HG03342 (cell line): Measurements from ENCODE around the gene KCNJ13.
"Not testable (repeated sequence)": the region's sequence is repeated elsewhere in the genome, so short reads cannot be mapped to it uniquely, and the experiment has no call there.

Experiments
- ATAC-seq: cut with Tn5 transposase; IDR thresholded peaks from one replicate; pipeline ENCODE4 v1.9.1; 2021; ENCODE audit warnings: mild to moderate bottlenecking, moderate library complexity; ENCODE audit not compliant: unreplicated experiment

Gene KCNJ13

DNA sequence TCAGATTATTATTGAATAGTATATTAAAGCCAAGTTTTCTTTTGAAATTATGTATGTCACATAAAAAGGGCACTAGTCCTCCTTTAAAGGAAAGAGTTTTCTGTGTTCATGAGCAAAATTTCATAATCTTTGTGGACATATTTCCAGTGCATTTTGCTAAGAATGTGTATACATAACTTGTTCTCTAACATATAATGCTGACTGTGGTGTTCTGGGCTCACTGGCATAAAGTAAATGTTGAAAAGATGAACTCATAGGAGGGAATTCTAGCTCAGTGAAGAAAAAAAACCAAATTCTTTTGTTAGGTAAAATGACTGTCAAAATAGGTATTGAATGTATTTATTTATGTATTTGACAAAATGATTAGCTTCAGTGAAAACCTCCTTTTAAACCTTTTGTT is 6.2 kb downstream of the KCNJ13 start:
- no peak for ATAC-seq

DNA sequence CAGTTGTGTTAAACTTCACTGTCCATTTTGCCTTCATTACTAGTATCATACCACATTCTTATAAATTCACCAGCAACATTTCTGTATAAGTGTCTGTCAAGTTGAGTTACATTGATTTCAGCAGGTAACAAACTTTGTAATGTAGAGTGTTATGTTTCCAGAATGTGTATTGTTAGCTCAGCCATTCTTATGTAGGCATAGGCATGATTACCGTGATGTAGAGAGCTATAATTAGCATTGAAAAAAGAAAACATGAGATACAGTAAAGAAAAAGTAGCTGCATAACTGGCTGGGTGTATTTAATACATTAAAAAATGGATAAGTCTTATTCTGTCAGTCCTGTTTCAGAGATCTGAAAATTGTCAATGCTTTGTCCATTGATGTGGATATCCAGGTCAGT is 8.5 kb downstream of the KCNJ13 start:
- no peak for ATAC-seq

DNA sequence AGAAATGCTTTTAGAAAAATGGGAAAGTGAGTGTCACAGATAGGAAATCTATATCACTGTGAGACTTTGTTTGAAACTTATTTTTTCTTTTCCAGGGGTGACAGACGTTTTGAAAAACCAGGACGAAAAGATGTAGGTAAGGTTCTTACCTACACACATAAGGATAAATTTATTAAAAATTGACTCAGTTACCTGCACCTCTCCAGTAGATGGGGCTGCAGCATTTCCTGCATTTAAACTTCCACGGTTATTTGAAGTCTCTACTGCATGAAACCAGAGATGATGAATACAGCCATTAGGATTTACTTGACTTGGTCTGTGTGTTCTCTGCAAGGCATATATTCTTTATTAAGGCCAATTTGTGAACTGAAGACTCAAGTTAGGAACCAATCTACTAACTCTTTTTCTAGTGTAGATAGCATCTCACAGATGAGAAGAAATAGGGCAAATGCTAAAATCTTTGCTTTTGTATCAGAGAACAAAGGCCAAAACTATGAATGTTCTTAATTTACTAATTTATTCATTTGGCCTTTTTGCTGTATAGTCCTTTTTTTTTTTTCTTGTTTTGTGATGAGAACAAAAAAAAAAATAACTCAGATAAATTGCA is 15.0 kb downstream of the KCNJ13 start:
- ATAC-seq: no peak

DNA sequence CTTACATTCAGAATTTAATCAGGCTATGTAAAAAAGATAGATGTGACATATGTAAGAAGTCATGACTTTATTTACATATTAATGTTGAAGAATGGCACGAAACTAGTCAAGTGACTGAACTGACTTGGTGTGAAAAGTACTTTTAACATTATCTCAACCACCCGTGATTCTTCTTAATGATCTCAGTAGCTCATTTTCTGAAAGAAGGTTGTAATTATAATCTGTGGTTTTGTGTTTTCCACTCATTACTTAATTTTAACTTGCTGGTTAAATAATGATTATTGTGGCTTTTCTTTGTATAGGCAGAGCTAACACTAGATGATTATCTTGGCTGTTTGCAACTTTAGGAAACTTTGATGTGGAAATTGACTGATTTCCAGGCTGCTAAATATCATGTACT is 18.5 kb downstream of the KCNJ13 start:
- no peak for ATAC-seq

DNA sequence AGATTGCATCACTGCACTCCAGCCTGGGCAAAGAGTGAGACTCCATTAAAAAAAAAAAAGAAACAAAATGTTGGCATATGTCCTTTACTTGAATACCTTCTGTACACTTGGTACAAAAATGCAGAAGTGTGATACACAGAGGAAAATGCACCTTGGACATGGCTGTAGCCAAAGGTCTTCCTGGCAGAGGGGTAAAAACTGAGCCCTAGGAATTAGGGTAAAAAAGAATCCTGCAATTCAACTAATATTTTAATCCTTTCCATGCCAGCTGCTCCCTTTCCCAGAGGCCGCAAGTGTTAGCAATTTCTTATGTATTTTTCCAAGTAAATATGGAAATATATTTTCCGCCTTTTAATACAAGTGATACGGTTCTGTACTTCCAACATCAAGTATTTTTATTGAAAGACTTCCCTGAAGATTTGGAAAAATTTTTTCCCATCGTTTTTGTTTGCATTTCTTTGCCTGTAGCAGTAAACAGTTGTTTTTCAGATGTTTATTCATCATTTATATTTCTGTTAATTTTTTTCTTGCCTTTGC is 26.2 kb downstream of the KCNJ13 start:
- ATAC-seq: no peak

DNA sequence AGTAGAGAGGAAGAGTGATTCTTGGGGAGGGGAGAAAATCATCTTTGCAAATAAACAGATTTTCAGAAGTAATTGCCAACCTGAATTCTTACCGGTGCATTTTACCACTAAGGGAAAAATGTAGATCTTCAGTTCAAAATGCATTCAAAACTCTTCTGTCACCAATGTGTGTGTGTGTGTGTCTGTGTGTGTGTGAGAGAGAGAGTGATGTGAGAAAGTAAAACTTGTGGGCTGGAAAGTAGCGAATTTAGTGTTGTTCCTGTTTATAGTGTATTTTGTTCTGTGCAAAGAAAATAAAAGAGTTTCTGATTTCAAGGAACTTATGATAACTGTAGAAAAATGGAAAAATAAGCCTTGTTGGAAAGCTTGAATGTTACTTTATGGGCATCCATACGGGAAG is 27.0 kb downstream of the KCNJ13 start:
- no peak for ATAC-seq

DNA sequence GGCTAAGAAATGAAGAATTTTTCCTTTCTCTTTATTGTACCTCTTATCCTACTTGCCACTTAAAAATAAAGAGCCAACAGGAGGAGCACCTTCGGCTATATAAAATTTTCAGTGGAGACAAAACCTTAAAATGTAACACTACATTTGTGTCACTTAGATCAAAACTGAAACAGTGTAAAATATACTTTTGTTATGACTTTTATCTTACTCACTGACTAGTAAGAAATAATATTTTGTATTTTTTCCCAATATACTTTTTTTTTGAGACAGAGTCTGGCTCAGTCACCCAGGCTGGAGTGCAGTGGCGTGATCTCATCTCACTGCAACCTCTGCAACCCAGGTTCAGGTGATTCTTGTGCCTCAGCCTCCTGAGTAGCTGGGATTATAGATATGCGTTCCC is 28.3 kb downstream of the KCNJ13 start:
- ATAC-seq: no peak

DNA sequence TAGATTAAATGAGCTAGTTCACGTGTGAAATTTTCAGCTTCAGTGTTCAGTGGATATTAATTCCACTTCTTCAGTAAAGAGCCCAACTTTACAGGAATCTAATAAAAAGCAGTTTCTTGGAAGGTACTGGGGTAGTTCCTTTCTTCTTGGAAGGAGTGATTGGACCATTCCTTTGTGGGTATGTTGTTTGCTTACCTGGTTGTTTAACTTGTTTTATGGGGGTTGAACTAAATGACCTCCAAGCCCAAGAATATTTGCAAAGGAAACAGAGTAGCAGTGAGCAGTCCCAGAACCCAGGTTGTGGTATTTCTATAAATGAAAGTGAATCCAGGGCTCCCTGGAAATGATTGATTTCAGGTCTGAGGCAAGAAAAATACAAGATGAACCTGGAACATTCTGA is 31.4 kb downstream of the KCNJ13 start:
- no peak for ATAC-seq

DNA sequence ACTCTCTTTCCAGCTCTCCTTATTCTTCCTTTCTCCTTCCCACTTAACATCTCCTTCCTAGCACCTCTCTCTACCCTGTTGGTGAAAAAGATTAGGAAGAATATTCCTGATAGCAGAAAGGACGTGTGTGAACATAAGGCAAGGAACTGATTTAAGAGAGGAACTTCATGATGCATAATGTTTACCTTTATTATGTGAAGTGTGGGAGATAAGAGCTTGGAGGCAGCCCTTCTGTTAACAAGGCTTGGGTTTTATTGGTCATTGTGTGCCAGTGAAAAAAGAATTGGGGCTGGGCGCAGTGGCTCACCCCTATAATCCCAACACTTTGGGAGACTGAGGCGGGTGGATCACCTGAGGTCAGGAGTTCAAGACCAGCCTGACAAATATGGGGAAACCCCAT is 34.4 kb downstream of the KCNJ13 start:
- ATAC-seq: no peak

DNA sequence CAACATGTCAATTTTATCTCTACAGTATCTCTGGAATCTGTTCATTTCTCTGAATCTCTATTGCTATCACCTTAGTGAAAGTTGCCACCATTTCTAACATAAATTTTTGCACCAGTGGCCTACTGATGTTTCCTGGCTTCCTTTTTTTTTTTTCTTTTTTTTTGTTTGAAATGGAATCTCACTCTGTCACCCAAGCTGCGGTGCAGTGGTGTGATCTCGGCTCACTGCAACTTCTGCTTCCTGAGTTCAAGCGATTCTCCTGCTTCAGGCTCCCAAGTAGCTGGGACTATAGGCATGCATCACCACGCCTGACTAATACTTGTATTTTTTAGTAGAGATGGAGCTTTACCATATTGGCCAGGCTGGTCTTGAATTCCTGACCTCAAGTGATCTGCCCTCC is 35.1 kb downstream of the KCNJ13 start:
- ATAC-seq: no peak

DNA sequence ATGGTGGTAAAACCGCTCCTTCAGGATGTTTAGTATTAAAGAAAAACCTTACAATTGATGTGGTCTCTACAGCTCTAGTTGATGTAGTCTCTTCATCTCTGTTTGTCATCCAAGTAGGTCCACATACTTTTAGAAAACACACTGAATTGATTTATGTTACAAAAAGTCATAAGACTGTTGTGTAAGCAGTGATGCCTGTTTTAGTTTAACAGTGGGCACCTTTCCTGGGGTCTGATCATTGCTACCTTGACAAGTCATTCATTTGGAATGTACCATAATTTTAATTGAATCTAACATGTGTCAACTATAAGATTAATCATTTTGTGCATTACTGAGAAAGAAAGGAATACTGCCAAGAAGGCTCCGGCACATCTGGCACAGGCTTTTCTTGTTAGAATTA is 44.9 kb downstream of the KCNJ13 start:
- no peak for ATAC-seq

DNA sequence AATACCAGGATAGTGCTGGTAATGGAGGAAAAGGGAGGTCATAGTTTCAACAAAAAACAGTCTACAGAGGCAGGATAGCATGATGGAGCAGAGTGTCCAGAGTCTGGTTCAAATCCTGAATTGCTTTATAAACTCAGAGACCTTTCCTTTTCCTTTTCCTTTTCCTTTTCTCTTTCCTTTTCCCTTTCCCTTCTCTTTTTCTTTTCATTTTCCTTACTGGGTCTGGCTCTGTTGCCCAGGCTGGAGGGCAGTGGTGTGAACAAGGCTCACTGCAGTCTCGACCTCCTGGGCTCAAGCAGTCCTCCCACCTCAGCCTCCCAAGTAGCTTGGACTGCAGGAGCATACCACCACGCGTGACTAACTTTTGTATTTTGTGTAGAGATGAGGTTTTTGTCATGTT is 47.6 kb downstream of the KCNJ13 start:
- no peak for ATAC-seq

DNA sequence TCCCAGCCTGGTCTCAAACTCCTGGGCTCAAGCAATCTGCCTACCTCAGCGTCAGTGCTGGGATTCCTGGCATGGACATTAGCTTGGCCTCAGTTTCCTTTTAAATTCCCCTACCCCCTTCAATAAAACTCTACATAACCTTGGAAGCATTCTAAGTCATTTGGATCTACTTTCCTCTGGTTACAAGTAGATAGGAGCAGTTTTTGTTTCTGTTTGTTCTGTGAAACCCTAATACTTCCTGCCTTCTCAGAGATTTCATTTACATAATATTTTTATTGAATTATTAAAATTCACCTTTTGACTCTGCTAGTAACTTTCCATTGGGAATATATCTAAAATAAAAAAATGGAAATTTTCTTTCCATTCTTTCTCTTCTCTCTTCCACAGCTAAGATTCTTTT is 53.3 kb downstream of the KCNJ13 start:
- no peak for ATAC-seq

DNA sequence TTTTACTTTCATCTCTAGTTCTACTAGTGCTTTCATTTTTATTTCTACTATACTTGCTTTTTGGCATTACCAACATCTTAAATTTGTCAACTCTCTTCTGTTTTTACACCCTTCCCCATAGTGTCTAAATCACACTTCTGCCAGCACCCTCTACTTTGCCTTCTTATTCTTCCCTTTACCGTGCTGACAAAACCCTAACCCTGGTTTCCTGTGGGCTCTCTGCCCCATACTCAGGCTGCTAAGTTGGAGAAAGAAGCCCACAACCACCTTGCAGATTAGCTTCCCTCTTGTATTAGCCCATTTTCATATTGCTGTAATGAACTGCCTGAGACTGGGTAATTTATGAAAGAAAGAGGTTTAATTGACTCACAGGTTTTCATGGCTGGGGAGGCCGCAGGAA is 54.5 kb downstream of the KCNJ13 start:
- no peak for ATAC-seq

DNA sequence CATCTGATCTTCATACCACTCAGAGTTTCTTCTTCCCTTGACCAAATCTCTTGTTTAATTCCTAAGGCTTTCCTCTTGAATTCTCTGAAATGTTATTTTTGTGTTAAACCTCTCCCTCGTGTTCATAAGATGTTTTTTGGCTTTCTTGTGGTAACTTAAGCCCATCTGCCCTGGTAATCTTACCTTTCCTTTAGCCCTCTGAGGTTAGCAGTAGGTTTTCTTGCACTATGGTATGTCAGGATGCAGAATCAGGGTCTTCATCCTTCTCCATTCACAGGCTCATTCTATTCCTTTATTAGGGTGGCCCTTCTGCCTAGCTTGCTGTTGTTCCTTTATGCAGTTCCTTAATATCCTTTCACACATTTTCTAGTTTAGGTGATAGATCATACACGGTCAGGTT is 55.1 kb downstream of the KCNJ13 start:
- ATAC-seq: no peak

DNA sequence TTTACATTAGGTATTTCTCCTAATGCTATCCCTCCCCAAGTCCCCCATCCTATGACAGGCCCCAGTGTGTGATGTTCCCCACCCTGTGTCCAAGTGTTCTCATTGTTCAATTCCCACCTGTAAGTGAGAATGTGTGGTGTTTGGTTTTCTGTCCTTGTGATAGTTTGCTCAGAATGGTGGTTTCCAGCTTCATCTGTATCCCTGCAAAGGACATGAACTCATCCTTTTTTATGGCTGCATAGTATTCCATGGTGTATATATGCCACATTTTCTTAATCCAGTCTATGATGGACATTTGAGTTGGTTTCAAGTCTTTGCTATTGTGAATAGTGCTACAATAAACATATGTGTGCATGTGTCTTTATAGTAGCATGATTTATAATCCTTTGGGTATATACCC is 56.3 kb downstream of the KCNJ13 start:
- ATAC-seq: not testable (repeated sequence)
